Left renal cortex interstitium (tissue), 4 donors: ENCODE data around the gene HAUS5. TPM values are rescaled to one million over a fixed set of nuclear protein-coding genes. Genes with fewer than 3 reads are reported as not detected.

Source experiments
- DNase-seq, 4 donors: peaks; one replicate each; pipeline ENCODE4 v3.0.0-alpha.2; 2013; ENCODE audit warnings: low read depth in 4 of 4, low spot score in 2 of 4, missing footprints in 1 of 4
- polyA plus RNA-seq, 4 donors: library from polyadenylated mRNA; unstranded; fragments of 120-200 nt; gene quantifications; one replicate each; pipeline ENCODE4 v1.2.1, GENCODE V29; 2013; ENCODE audit not compliant: insufficient read length in 4 of 4

The HAUS5 gene
- polyA plus RNA-seq, 4 donors: 18.2 to 30.9 (median 26.9) TPM

- no peak for DNase-seq
These were observed 57.0 kb downstream of the HAUS5 start for GRCh38 chr19:35669566-35669965.

- no peak for DNase-seq
These were observed 57.4 kb downstream of the HAUS5 start for GRCh38 chr19:35669974-35670373.

- no peak for DNase-seq
These were observed 58.2 kb downstream of the HAUS5 start for GRCh38 chr19:35670686-35671085.

GRCh38 chr19:35671818-35672217 lies 59.3 kb downstream of the HAUS5 start:
- DNase-seq: no peak

- no peak for DNase-seq
These were observed 60.7 kb downstream of the HAUS5 start for GRCh38 chr19:35673121-35673804.

Other genes with a start within 250 kb of the HAUS5 start
- under 1 TPM in 1 of 4 donors, not detected in 3; 0.23 TPM for gene GPR42, start 241.7 kb upstream of the HAUS5 start, polyA plus RNA-seq
- gene FFAR2, start 164.5 kb upstream of the HAUS5 start, polyA plus RNA-seq: under 1 TPM; 0.22 to 0.60 (median 0.33) TPM
- gene KRTDAP, start 122.3 kb upstream of the HAUS5 start, polyA plus RNA-seq: 1 to 10 TPM in 2 of 4 donors, under 1 TPM in 2; 0.48 to 2.1 (median 0.85) TPM
- gene DMKN, start 99.1 kb upstream of the HAUS5 start, polyA plus RNA-seq: 100 to 1,000 TPM in 2 of 4 donors, 10 to 100 TPM in 2; 69.7 to 135 (median 107) TPM
- gene SBSN, start 84.4 kb upstream of the HAUS5 start, polyA plus RNA-seq: under 1 TPM in 3 of 4 donors, not detected in 1; 0.10 to 0.24 (median 0.21) TPM
- not detected for gene GAPDHS, start 79.3 kb upstream of the HAUS5 start, polyA plus RNA-seq
- 100 to 1,000 TPM in 2 of 4 donors, 10 to 100 TPM in 2; 80.6 to 113 (median 93.9) TPM for gene TMEM147, start 67.1 kb upstream of the HAUS5 start, polyA plus RNA-seq
- under 1 TPM in 1 of 4 donors, not detected in 3; 0.05 TPM for gene ATP4A, start 49.1 kb upstream of the HAUS5 start, polyA plus RNA-seq
- not detected for gene PMIS2, start 26.6 kb upstream of the HAUS5 start, polyA plus RNA-seq
- 10 to 100 TPM; 57.1 to 94.4 (median 73.3) TPM for gene RBM42, start 16.3 kb downstream of the HAUS5 start, polyA plus RNA-seq
- gene ETV2, start 29.0 kb downstream of the HAUS5 start, polyA plus RNA-seq: 1 to 10 TPM; 1.1 to 3.6 (median 2.6) TPM
- gene COX6B1, start 35.6 kb downstream of the HAUS5 start, polyA plus RNA-seq: 100 to 1,000 TPM; 302 to 435 (median 348) TPM
- gene UPK1A, start 53.8 kb downstream of the HAUS5 start, polyA plus RNA-seq: 10 to 100 TPM in 3 of 4 donors, 1 to 10 TPM in 1; 9.8 to 26.7 (median 15.8) TPM
- under 1 TPM; 0.17 to 0.91 (median 0.44) TPM for gene ZBTB32, start 91.8 kb downstream of the HAUS5 start, polyA plus RNA-seq
- 10 to 100 TPM; 24.2 to 42.6 (median 34.2) TPM for gene KMT2B, start 105.3 kb downstream of the HAUS5 start, polyA plus RNA-seq
- gene IGFLR1, start 129.7 kb downstream of the HAUS5 start, polyA plus RNA-seq: 1 to 10 TPM; 2.8 to 4.6 (median 3.7) TPM
- gene U2AF1L4, start 132.7 kb downstream of the HAUS5 start, polyA plus RNA-seq: 10 to 100 TPM; 15.7 to 21.8 (median 19.7) TPM
- 10 to 100 TPM; 54.5 to 78.6 (median 66.5) TPM for gene PSENEN, start 132.9 kb downstream of the HAUS5 start, polyA plus RNA-seq
- gene LIN37, start 135.8 kb downstream of the HAUS5 start, polyA plus RNA-seq: 10 to 100 TPM; 11.5 to 13.0 (median 12.4) TPM
- gene HSPB6, start 144.3 kb downstream of the HAUS5 start, polyA plus RNA-seq: 10 to 100 TPM; 19.4 to 32.3 (median 25.1) TPM
- 10 to 100 TPM; 11.5 to 28.6 (median 18.2) TPM for gene PROSER3, start 145.4 kb downstream of the HAUS5 start, polyA plus RNA-seq
- 10 to 100 TPM; 10.9 to 53.7 (median 30.0) TPM for gene ARHGAP33, start 162.8 kb downstream of the HAUS5 start, polyA plus RNA-seq
- 10 to 100 TPM; 24.2 to 60.6 (median 39.9) TPM for gene PRODH2, start 200.1 kb downstream of the HAUS5 start, polyA plus RNA-seq
- gene NPHS1, start 239.8 kb downstream of the HAUS5 start, polyA plus RNA-seq: 100 to 1,000 TPM; 101 to 226 (median 168) TPM
- 10 to 100 TPM in 3 of 4 donors, 1 to 10 TPM in 1; 7.7 to 12.8 (median 11.5) TPM for gene KIRREL2, start 244.2 kb downstream of the HAUS5 start, polyA plus RNA-seq